Colon (tissue), 2 donors: ENCODE data around the gene SEC24D.
"Not testable (repeated sequence)": the region's sequence is repeated elsewhere in the genome, so short reads cannot be mapped to it uniquely, and the experiment has no call there.

ENCODE experiments used
- FAIRE-seq: peaks from 2 replicates; lab custom pipeline; 2012; peaks lifted over from hg19 to GRCh38; lab: Jason Lieb, UNC
- donor health status: control.
- donor health status: control.

The SEC24D gene

DNA sequence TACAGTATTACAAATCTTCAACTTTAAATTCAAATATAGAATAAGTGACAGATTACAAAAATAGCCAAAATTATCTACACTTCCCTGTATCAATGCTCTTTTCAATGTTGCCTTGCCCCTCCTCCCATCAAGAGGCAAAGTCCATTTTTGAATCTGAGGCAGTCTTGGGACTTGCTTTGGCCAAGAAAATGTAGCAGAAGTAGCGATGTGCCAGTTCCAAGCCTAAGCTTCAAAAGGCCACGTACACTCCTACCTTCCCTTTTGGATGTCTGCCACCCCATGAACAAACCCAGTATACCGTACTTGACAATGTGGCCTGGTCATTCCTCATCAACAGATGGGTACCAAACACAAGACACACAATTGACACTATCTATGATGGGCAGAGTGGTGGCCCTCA lies 24.1 kb downstream of the SEC24D start:
- FAIRE-seq: no peak

DNA sequence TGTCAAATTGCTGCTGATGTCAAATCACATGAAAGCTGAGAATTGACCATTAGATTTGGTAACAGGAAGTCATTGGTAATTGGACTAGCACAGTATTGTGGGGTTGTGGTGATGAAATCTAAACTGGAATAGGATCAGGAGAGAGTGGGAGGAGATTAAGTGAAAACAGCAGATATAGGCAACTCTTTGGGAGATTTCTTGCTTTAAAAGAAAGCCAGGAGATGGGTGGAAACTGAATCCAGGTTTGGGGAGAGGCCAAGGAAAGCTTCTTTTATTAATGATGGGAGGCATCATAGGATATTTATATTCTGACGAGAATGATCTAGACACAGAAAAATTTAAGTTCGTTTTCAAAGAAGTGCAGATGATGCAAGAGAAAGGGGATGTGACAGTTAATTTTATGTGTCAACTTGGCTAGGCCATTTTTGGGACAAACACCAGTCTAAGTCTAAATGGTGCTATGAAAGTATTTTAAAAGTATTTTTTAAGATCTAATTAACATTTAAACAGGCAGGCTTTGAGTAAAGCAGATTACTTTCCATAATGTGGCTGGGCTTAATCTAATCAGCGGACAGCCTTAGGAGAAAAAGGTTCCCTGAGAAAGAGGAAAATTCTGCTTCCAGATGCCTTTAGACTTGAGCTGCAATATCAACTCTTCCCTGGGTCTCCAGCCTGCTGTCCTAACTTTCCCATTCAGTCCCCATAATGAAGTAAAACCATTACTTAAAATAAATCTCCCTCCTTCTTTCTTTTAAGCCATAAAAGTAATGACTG lies 24.7 kb downstream of the SEC24D start:
- FAIRE-seq: no peak

GRCh38 chr4:118807659-118808058 lies 28.3 kb downstream of the SEC24D start:
- FAIRE-seq: no peak

- FAIRE-seq: no peak
These were observed 32.7 kb downstream of the SEC24D start for GRCh38 chr4:118803253-118803652.

DNA sequence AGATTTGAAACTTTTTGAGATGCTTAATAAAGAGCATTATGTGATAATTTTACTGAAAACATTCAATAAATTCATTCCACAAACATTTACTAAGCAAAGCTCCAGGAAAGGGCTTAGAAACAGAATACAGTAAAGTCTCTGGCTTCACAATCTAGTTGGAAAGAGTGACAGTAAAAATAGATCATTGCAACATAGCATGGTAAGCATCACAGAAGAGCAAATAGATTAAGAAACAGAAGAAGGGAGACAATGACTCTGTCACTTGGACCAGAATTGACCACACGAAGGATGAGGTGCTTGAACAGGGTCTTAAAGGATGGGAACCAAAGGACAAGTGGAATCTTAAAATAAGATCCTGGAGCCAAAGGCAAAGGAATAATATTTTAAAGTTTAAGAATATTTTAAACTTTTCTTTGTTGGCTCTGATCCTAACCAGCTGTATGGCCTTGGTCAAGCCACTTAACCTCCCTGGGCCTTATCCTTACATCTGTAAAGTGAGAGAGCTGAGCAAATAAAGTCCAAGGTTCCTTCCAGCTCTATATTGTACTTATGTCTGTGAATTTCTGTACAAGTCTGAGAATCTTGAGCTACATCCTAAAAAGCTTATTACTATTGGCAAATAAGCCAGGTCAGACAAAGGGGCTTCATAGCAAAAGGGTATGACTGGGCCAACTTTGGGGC lies 33.9 kb downstream of the SEC24D start:
- no peak for FAIRE-seq

DNA sequence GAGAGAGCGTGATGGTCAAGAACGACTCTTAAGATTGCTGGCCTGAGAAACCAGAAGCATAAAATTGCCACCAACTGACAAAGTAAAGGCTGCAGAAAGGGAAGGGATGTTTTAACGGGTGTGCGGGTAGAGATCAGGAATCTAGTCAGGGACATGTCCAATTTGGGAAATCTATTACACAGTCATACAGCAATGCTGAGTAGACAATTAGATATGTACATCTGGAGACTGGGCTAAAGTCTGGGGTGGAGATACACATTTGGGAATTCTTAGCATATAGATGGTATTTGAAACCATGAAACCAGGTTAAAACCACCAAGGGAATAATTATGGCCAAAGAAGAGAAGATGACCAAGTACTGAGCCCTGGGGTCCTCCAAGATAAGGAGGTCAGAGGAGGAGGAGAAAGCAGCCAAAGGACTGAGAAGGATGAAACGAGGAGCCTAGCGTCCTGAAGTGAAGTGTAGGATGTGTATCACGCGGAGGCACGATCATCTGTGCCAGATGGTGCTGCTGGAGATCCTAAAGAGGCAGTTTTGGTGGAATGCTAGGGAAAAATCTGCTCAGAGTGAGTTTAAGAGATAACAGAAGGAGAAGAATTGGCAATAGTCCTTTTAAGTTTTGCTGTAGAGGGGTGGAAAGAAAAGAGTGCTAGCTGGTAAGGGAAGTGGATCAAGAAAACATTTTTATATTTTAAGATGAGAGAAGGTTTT lies 36.5 kb downstream of the SEC24D start:
- no peak for FAIRE-seq

DNA sequence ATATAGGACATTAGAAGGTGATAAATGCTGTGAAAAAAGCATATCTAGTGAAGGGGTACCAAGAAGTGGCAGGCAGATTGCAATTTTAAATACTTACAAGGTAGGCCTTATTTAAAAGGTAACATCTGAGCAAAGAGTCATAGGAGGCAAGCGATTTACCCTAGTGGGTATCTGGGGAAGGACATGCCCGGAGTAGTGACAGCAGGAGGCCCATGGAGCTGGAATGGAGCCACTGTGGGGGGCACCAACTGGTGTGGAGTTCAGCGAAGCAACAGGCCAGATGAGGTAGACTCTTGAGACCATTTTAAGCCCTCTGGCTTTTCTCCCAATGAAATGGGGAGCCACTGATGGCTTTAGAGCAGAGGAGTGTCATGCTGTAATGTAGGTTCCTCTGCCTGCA lies 37.3 kb downstream of the SEC24D start:
- no peak for FAIRE-seq

DNA sequence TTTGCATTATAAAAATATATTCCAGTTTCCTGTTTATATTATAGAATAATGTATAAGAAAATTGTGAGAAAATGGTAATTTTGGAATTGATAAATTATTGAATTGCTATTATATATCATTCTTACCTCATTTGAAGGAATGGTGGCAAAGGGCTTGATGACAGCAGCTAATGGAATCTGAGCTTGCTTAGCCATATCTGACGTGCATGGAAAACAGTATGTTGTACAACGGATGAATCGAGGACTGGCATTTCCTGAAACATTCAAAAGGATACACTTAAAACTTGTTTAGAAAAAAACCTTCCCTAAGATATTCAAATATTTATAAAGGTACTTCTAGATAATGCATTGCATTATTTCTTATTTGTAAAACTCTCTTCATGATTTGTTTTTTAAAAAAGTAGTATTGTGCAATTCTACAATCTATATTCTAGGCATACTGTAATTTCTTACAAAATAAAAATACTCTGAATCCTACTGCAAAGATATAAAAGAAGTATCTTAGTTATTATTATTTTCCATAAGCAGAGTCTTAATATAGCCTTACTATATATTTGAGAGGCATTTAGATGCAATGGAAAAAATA lies 38.3 kb downstream of the SEC24D start:
- no peak for FAIRE-seq

DNA sequence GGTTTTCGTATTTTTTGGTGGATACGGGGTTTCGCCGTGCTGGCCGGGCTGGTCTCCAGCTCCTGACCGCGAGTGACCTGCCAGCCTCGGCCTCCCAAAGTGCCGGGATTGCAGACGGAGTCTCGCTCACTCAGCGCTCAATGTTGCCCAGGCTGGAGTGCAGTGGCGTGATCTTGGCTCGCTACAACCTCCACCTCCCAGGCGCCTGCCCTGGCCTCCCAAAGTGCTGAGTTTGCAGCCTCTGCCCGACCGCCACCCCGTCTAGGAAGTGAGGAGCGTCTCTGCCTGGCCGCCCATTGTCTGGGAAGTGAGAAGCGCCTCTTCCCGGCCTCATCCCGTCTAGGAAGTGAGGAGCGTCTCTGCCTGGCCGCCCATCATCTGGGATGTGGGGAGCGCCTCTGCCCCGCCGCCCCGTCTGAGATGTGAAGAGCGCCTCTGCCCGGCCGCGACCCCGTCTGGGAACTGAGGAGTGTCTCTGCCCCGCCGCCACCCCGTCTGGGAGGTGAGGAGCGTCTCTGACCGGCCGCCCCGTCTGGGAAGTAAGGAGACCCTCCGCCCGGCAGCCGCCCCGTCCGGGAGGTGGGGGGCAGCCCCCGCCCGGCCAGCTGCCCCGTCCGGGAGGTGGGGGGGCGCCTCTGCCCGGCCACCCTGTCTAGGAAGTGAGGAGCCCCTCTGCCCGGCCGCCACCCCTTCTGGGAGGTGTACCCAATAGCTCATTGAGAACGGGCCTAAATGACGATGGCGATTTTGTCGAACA lies 44.1 kb downstream of the SEC24D start:
- FAIRE-seq: not testable (repeated sequence)

DNA sequence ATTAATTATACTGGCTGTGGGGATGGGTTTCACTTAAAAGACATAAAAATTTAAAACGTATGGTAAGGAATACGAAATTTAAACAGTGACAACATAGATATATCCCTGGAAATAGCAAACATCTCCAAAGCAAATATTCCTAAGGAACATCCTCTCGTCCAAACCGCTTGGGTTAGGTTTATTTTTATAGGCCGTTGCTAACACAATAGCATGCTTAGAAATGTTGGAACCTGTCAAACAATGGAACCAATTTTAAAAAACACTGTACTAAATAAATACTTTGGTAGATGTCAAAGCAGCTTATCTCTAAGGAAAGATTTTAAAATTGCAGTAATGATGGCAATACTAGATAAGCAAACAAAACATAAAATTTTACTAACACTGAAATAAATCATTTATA lies 45.4 kb downstream of the SEC24D start:
- no peak for FAIRE-seq

DNA sequence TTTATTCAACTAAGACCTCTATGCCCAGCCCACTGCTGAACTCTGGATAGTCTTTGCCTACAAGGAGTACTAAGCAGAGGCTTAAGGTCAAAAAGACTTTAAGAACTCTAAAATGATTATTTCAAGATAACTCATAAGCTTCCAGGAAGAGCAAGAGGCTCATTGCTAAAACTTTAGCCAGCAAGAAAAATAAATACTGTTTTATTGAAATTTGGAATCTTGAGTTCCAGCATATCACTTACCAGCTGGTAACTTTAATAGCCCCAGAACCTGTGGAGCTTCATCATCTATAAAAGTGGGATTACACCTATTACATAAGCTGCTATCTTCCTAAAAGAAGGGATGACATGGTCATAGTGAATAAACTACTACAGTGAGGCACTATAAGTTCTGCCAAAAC lies 47.0 kb downstream of the SEC24D start:
- no peak for FAIRE-seq

DNA sequence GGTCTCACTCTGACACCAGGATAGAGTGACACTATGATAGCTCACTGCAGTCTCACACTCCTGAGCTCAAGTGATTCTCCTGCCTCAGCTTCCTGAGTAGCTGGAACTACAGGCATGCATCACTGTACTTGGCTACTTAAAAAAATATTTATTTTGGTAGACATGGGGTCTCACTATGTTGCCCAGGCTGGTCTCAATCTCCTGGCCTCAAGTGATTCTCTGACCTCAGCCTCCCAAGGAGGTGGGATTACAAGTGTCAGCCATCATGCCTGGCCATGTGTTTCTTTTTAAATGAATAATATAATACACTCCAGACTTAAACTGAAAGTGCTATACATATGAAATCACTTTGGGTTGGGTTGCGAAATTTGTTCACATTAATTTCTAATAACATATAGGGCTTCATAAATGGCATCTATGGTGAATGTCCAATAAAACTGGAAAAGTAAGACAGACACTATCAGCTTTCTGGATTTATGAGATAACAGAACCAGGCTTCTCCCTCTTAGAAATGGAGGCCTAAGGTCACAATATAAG lies 48.0 kb downstream of the SEC24D start:
- FAIRE-seq: no peak

DNA sequence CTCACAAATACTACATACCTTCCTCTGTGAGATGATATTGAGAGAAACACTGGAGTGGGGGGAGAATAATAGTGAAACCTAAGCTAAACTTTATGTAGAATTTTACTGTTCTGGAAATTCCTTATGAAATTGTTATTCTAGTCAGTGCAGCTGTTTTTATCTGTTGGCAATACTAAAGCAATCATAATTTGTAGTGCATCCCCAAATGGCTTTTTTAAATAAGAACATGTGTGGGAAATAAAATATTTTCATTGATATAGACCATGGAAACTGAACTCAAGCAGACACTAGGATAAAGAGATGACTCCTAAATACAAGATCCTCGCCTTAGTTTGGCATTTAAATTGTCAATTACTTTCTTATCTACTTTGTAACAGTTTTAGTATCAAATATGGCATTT lies 51.1 kb downstream of the SEC24D start:
- no peak for FAIRE-seq

DNA sequence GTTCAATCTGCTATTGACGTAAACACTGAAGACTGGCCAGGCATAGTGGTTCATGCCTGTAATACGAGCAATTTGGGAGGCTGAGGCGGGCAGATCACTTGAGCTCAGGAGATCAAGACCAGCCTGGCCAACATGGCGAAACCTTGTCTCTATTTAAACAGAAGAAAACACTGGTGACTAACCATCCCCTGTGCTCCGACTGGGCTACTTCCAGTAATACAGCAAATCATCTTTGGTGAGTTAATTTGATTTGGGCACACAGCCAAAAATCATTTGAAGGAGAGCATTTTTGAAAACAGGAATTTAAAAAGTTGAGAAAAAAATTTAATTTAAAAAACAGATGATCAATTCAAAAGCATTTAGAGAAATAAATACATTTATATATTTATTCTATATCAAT lies 52.0 kb downstream of the SEC24D start:
- FAIRE-seq: no peak

GRCh38 chr4:118782886-118783285 lies 53.0 kb downstream of the SEC24D start:
- FAIRE-seq: not testable (repeated sequence)

- FAIRE-seq: not testable (repeated sequence)
These were observed 58.3 kb downstream of the SEC24D start for GRCh38 chr4:118777649-118778048.

GRCh38 chr4:118776955-118777640 lies 58.8 kb downstream of the SEC24D start:
- FAIRE-seq: not testable (repeated sequence)

DNA sequence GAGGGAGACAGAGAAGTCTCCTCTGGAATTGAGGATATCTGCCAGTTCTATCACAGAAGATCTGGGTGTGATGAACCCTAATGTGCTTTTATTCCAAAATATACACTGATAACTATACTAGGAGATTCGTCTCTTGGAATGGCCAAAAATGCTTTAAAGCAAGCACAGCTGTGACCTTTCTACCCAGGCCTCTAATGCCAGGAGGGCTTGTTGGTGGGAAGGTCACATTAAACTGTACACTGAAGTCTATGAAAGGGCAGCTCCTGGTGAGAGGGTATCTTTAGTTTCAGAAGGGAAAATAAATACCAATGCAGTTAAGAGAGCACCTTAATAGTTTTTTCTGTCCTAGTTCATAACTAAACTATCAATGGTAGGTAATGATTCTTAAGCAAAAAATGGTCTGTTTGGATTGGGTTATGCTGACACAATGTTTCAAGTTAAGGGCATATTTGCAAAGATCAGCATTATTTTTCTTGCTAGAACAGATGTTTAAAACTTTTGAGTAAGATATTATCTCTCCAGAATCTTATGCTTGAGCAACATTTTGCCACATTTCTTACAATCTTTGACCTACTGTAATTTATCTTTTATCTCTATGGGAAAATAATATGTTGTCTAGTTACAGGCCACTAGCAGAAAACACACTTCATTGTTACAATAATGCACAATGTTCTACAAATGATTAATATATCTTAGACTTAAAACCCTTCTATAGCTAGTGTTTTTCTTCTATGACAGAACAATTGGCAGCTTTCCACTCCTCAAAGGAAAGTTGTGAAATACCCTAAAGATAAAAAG lies 59.6 kb downstream of the SEC24D start:
- FAIRE-seq: no peak

DNA sequence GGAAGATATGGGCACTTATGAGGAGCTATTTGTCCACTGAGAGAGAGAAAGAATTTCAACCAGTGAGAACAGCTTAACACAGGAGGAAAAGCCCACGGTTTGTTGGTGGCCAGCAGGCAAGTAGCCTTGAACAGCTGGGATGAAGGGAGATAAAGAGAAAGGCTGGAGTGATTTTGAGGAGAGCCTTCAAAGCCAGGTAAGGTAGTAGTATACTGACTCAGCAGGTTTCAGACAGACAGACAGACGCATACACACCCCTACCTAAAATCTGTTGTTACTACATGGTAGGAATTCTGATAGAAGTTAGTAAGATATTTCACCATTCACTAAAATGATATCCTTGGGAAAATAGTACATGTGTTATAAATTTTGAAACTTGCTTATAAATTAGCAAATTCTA lies 60.5 kb downstream of the SEC24D start:
- FAIRE-seq: no peak

GRCh38 chr4:118774989-118775388 lies 60.9 kb downstream of the SEC24D start:
- no peak for FAIRE-seq
